Measurements from ENCODE around the gene PGLYRP4. TPM values are rescaled to one million over a fixed set of nuclear protein-coding genes. Genes with fewer than 3 reads are reported as not detected.

PGLYRP4 gene
- total RNA-seq, result not detected

GRCh38 chr1:153348511-153349362 is at the start of gene PGLYRP4:
Gene PGLYRP4, minus strand, starts transcription at chr1:153348841. Its CDS starts 909 bp downstream, at chr1:153347932.
- no peak for TF ChIP-seq CTCF (IDR thresholded peaks at IDR 0.05)
- no peaks in the 10 kb centered on the region for H3K9me3 ChIP-seq
- intact Hi-C loops (cut with DNase I), result no loop called here
- H3K27ac ChIP-seq, result no peak within 1 kb of the TSS
- DNase-seq, result peak; percentile 32
- no peak within 1 kb of the TSS for H3K9ac ChIP-seq (ENCODE audit: low read depth in 2 of 2, low read length in 2 of 2)
- H3K27me3 ChIP-seq, result no peaks in the 10 kb centered on the region
- H3K4me1 ChIP-seq, result no peaks in the 10 kb centered on the region
- no peaks in the 10 kb centered on the region for H3K36me3 ChIP-seq
- no peak within 1 kb of the TSS for H3K4me3 ChIP-seq

GRCh38 chr1:153397924-153398651 is 49.4 kb upstream of the PGLYRP4 start:
- Histone ChIP-seq H3K36me3 (no peaks in the 10 kb centered on the region), H3K4me1 (no peaks in the 10 kb centered on the region), H3K27ac (no peak overlapping the region), H3K9ac (ENCODE audit: low read depth in 2 of 2, low read length in 2 of 2) (no peak overlapping the region), H3K9me3 (no peaks in the 10 kb centered on the region), H3K4me3 (no peak overlapping the region), H3K27me3 (no peaks in the 10 kb centered on the region)
- TF ChIP-seq CTCF (IDR thresholded peaks at IDR 0.05), result no peak
- DNase-seq, result no peak
- intact Hi-C loops (cut with DNase I), result no loop called here

- intact Hi-C loops (cut with DNase I), result no loop called here
- Histone ChIP-seq H3K27ac (no peak overlapping the region), H3K9ac (ENCODE audit: low read depth in 2 of 2, low read length in 2 of 2) (no peak overlapping the region), H3K4me1 (no peaks in the 10 kb centered on the region), H3K4me3 (no peak overlapping the region), H3K9me3 (no peaks in the 10 kb centered on the region), H3K27me3 (no peaks in the 10 kb centered on the region), H3K36me3 (no peaks in the 10 kb centered on the region)
- no peak for TF ChIP-seq CTCF (IDR thresholded peaks at IDR 0.05)
- no peak for DNase-seq
Measured at GRCh38 chr1:153397051-153397923, 48.6 kb upstream of the PGLYRP4 start.

- no peak for DNase-seq
- H3K27me3 ChIP-seq, result no peaks in the 10 kb centered on the region
- no peaks in the 10 kb centered on the region for H3K4me1 ChIP-seq
- H3K27ac ChIP-seq, result no peak overlapping the region
- intact Hi-C loops (cut with DNase I), result no loop called here
- TF ChIP-seq CTCF (IDR thresholded peaks at IDR 0.05), result no peak
- no peaks in the 10 kb centered on the region for H3K9me3 ChIP-seq
- H3K4me3 ChIP-seq, result no peak overlapping the region
- no peak overlapping the region for H3K9ac ChIP-seq (ENCODE audit: low read depth in 2 of 2, low read length in 2 of 2)
- no peaks in the 10 kb centered on the region for H3K36me3 ChIP-seq
Measured at GRCh38 chr1:153396461-153396860, 47.8 kb upstream of the PGLYRP4 start.

DNA sequence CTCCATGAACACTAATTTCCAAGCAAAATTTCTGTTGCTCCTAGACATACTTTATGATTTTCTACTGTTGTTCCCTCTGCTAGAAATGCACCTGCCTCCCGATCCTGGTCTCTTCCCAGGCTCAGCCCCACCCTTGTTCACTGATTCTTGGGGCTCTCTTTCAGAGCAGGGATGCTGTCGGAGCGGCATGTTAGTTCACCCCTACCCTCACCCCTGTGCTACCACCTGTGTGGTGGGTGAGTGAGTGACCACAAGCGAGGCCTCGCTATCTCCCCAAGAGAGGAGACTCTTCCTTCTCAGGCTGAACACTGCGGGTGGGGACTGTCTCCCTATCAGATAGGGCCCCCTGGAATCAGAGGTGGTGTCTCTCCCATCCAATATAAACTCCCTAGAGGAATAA is 47.1 kb upstream of the PGLYRP4 start:
- no peak overlapping the region for H3K9ac ChIP-seq (ENCODE audit: low read depth in 2 of 2, low read length in 2 of 2)
- peak; percentile 12 for DNase-seq
- no peaks in the 10 kb centered on the region for H3K36me3 ChIP-seq
- no peak overlapping the region for H3K4me3 ChIP-seq
- no peak overlapping the region for H3K27ac ChIP-seq
- H3K9me3 ChIP-seq, result no peaks in the 10 kb centered on the region
- TF ChIP-seq CTCF (IDR thresholded peaks at IDR 0.05), result no peak
- H3K27me3 ChIP-seq, result no peaks in the 10 kb centered on the region
- intact Hi-C loops (cut with DNase I), result no loop called here
- no peaks in the 10 kb centered on the region for H3K4me1 ChIP-seq

All from colonic mucosa (tissue), 4 donors.